GM12873 (cell line): Measurements from ENCODE around the gene ADAMTS17.

Experiments used
- TF ChIP-seq, protein P1 (sequence below): IDR thresholded peaks from 2 replicates; pipeline ENCODE4 v1.5.1; 2012; ENCODE audit warnings: low read depth, mild to moderate bottlenecking, moderate library complexity, low read length, control low read depth; ENCODE audit not compliant: insufficient read depth; ENCODE audit errors: missing control alignments

Gene ADAMTS17

DNA sequence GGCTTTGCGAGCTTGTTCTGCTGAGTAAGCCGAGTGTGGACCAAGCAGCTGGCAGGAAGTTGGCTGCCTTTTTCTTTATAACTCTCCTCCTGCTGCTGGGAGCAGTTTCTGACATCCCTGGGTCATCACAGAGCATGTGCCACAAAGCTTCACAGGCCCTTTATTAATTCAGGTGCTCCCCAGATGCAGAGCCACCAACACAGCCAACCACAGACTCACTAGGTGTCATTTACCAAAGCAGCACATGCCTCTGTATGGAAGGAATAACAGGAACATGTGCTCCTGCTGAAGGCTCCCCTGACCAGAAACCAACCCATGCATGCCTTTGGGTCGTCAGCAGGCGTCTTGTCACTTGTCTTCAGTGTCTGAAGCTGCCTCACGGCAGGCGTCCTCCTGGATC is 152.5 kb downstream of the ADAMTS17 start:
- TF ChIP-seq, protein P1, sequence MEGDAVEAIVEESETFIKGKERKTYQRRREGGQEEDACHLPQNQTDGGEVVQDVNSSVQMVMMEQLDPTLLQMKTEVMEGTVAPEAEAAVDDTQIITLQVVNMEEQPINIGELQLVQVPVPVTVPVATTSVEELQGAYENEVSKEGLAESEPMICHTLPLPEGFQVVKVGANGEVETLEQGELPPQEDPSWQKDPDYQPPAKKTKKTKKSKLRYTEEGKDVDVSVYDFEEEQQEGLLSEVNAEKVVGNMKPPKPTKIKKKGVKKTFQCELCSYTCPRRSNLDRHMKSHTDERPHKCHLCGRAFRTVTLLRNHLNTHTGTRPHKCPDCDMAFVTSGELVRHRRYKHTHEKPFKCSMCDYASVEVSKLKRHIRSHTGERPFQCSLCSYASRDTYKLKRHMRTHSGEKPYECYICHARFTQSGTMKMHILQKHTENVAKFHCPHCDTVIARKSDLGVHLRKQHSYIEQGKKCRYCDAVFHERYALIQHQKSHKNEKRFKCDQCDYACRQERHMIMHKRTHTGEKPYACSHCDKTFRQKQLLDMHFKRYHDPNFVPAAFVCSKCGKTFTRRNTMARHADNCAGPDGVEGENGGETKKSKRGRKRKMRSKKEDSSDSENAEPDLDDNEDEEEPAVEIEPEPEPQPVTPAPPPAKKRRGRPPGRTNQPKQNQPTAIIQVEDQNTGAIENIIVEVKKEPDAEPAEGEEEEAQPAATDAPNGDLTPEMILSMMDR, result no peak

DNA sequence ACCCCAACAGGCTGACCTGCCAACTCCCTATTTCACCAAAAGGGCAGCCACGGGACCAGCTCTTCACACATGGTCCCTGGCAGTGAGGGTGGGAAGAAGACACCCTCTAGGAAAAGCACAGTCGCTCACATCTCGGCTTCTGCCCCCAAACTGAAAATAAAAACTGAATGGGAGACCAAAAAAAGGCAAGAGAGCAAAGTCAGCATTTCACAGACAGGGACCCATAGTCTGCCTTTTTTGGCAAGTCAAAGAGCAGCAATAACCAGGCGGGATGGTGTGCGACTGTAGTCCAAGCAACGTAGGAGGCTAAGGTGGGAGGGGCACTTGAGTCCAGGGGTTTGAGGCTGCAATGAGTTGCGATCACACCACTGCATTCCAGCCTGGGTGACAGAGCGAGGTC is 154.1 kb downstream of the ADAMTS17 start:
- TF ChIP-seq, protein P1, result no peak

DNA sequence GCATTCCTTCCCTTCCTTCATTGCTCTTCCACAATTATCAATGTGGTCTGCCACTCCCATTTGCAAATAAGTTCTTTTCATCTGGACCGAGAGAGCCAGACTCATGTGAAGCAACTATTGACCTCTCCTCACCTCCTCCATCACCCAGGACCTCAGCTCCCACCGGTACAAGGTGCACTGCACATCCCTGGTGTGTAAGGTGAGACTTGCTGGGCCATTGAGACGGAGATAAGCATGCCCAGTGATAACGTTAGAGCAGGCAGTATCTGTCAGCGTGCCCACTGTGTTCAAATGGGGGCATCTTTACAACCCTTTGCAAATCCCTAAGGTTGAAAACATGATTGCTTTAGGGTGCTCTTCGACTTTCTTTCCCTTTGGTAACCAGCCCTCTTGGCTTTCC is 154.8 kb downstream of the ADAMTS17 start:
- TF ChIP-seq, protein P1, result no peak

DNA sequence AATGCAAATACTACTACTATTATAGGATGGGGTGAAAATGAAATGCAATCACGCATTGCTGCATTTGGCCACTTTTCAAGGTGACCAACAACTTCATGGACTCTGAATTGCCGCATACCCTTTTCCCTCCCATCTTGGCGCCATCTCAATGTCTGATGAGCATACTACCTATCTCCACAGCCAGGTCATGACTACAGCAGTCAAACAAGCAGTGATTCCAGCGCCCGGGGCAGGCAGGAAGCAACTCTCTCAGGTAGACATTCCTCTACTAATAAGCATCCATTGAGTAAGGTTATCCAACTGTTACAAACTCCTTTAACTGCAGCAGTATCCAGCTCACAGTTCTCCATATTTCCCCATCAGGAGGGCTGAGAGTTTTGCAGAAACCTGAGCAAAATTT is 155.4 kb downstream of the ADAMTS17 start:
- TF ChIP-seq, protein P1, result no peak

DNA sequence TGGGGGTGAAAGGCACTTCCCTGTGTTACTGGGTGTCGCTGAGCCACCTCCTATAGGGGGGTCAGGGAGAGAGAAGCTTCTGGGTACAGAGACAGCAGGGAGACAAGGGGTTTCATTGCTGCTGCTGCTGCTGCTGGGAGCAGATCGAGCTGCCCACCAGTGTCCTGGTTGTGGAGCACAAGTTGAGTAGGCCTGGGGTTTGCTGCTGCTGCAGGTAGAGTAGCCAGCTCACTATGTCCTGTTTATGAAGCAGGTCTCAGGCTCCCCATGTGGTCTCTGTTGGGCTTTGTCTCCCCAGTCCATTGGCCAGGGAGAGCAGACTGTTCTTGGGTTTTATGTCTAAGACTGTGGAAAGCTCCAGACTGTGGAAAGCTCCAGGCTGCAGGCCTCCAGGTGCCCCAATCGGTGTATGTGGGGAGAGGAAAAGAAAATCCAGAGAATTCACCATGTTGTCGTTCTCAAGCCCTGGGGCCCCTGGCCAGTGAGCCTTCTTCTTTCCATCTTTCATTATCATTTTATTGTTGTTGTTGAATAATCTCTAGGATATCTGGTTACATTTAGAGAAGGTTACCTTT is 157.8 kb downstream of the ADAMTS17 start:
- TF ChIP-seq, protein P1, result no peak

DNA sequence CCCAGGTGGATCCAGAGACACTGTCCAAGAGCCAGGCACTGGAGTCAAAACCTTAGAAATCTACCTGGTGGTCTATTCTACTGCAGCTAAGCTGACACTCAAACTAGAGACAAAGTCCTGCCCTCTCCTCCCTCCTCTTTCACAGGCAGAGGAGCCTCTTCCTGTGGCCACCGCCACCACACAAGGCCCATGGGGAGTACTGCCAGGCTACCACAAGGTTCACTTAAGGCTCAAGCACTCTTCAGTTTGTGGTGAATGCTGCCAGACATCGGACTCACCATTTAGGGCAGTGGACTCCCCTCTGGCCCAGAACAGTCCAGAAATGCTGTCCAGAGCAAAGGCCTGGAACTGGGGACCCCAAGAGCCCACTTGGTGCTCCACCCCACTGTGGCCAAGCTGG is 160.9 kb downstream of the ADAMTS17 start:
- TF ChIP-seq, protein P1, result no peak

DNA sequence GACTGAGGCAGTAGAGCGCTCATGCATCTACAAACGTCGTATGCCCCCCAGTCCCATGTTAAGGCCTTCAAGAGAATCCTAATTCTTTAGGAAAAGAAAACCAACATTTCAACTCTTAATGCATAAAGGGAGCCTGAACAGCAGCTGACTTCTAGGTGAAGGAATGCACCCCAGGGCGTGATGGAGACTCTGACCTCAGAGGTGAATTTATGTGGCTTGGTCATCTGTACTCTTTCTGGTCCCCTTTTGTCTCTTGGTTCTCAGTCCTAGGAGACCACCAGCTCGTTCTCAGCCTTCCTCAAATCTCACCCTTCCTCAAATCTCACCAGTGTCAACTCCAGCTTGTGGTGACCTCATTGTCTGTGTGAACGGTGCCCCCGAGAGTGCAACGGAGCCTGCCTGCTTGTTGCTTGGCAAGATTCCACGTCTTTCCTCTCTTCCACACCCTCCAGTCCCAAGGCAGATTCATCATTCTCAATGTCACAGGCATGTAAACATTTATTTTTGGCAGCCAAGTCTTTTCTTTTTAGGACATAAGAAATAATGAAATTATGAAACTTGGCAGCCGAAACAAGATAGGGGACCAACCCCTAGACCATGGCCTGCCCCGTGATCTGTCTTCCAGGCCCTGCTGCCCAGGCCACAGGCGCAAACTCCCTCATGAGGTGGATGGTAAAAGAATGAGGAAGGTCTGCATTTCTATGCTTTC is 166.2 kb downstream of the ADAMTS17 start:
- TF ChIP-seq, protein P1, result no peak
